ENCODE data around the gene DNM3.

Gene DNM3

DNA sequence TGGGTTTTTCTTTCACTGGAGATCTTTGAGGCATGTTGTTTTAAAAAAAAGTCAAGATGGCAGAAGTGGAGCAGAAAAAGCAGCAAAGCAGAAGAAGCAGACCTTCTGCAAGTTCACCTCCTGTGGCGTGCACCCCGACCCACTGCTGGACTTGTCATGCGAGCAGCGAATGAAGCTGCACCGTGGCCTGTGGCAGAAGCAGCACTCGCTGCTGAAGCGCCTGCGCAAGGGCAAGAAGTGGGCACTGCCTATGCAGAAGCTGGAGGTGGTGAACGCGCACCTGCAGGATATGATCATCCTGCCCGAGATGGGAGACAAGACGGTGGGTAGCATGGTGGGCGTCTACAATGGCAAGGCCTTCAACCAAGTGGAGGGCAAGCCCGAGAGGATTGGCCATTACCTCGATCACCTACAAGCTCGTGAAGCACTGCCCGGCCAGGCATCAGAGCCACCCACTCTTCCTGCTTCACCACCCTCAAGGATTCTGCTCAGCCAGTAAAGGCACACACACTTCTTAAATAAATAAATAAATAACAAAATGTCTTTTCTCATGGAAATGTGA lies 37.8 kb upstream of the DNM3 start:
- Mint-ChIP-seq H3K9me3 (no peaks in the 10 kb centered on the region), H3K4me3 (no peak overlapping the region), H3K36me3 (peaks cover 3% of the 10 kb centered on the region), H3K4me1 (peaks cover 8% of the 10 kb centered on the region), H3K27ac (no peak overlapping the region), H3K27me3 (peaks cover 4% of the 10 kb centered on the region)
- no peak for DNase-seq
- CTCF ChIA-PET = interaction anchor here (1.4 to 7.1 kb wide), 3 partner anchors 14 to 184 kb away, joined by 3 to 183 read pairs (median 19); no protein-coding TSS in a partner anchor

- H3K36me3 Mint-ChIP-seq = peaks cover 2% of the 10 kb centered on the region
- CTCF ChIA-PET = interaction anchor here (0.9 to 1.8 kb wide), 3 partner anchors 42 to 180 kb away, joined by 3 to 5 read pairs (median 4); no protein-coding TSS in a partner anchor
- H3K27ac Mint-ChIP-seq = no peak overlapping the region
- H3K27me3 Mint-ChIP-seq = peaks cover 4% of the 10 kb centered on the region
- no peak for DNase-seq
- peaks cover 8% of the 10 kb centered on the region for H3K4me1 Mint-ChIP-seq
- H3K4me3 Mint-ChIP-seq = no peak overlapping the region
- H3K9me3 Mint-ChIP-seq = no peaks in the 10 kb centered on the region
Observed at GRCh38 chr1:171805395-171806115, 35.7 kb upstream of the DNM3 start.

GRCh38 chr1:171807556-171807955 lies 33.7 kb upstream of the DNM3 start:
- H3K4me1 Mint-ChIP-seq = peaks cover 8% of the 10 kb centered on the region
- DNase-seq = no peak
- H3K9me3 Mint-ChIP-seq = no peaks in the 10 kb centered on the region
- H3K36me3 Mint-ChIP-seq = no peaks in the 10 kb centered on the region
- CTCF ChIA-PET = no interaction called here
- no peak overlapping the region for H3K4me3 Mint-ChIP-seq
- H3K27me3 Mint-ChIP-seq = peaks cover 4% of the 10 kb centered on the region
- H3K27ac Mint-ChIP-seq = no peak overlapping the region

- CTCF ChIA-PET = interaction anchor here (1.2 to 4.0 kb wide), 2 partner anchors 8 to 176 kb away, joined by 3 to 23 read pairs; no protein-coding TSS in a partner anchor
- no peaks in the 10 kb centered on the region for H3K9me3 Mint-ChIP-seq
- H3K4me3 Mint-ChIP-seq = no peak overlapping the region
- H3K36me3 Mint-ChIP-seq = no peaks in the 10 kb centered on the region
- peaks cover 4% of the 10 kb centered on the region for H3K27me3 Mint-ChIP-seq
- H3K4me1 Mint-ChIP-seq = peaks cover 8% of the 10 kb centered on the region
- no peak for DNase-seq
- no peak overlapping the region for H3K27ac Mint-ChIP-seq
Observed at GRCh38 chr1:171809834-171810233, 31.5 kb upstream of the DNM3 start.

GRCh38 chr1:171811672-171812071 lies 29.6 kb upstream of the DNM3 start:
- H3K27me3 Mint-ChIP-seq = peaks cover 1% of the 10 kb centered on the region
- no peak overlapping the region for H3K27ac Mint-ChIP-seq
- H3K4me1 Mint-ChIP-seq = peaks cover under 1% of the 10 kb centered on the region
- CTCF ChIA-PET = interaction anchor here (4.0 kb wide), 1 partner anchor 10 kb away, joined by 23 read pairs; no protein-coding TSS in a partner anchor
- H3K36me3 Mint-ChIP-seq = no peaks in the 10 kb centered on the region
- H3K9me3 Mint-ChIP-seq = no peaks in the 10 kb centered on the region
- DNase-seq = no peak
- H3K4me3 Mint-ChIP-seq = no peak overlapping the region

- no peak overlapping the region for H3K27ac Mint-ChIP-seq
- no peaks in the 10 kb centered on the region for H3K27me3 Mint-ChIP-seq
- no peak overlapping the region for H3K4me3 Mint-ChIP-seq
- CTCF ChIA-PET = no interaction called here
- peaks cover 11% of the 10 kb centered on the region for H3K4me1 Mint-ChIP-seq
- no peaks in the 10 kb centered on the region for H3K9me3 Mint-ChIP-seq
- no peaks in the 10 kb centered on the region for H3K36me3 Mint-ChIP-seq
- DNase-seq = no peak
Observed at GRCh38 chr1:171814692-171815091, 26.6 kb upstream of the DNM3 start.

DNA sequence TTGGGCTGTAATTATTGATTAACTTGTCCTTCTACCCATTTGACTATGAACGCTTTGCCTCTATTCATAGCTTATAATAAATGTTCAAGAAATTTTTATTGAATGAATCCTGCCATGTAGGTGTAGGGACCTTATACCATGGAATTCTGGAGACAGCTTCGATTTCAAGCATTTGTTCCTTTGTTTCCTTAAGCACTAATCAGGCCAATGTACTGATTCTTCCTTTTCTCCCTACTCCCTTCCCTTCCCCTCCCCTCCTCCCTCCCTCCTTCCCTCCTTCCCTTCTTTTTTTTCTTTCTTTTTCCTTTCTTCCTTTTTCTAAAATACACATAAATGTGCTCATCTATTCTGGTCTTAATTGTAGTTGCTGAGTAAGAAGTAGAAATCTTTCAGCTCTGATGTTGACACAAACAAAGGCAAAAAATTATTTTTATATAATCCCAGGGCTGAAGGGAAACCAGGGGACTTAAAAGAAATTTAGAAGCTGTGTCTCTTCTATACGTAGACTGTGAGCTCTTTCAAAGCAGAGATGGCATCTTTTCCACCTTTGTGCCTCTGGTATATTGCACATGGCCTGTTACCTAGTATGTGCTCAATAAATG lies 24.9 kb upstream of the DNM3 start:
- H3K9me3 Mint-ChIP-seq = no peaks in the 10 kb centered on the region
- no peak overlapping the region for H3K27ac Mint-ChIP-seq
- H3K27me3 Mint-ChIP-seq = no peaks in the 10 kb centered on the region
- DNase-seq = no peak
- H3K36me3 Mint-ChIP-seq = no peaks in the 10 kb centered on the region
- CTCF ChIA-PET = interaction anchor here (0.6 to 3.5 kb wide), 3 partner anchors 15 to 169 kb away, joined by 3 to 19 read pairs (median 3); no protein-coding TSS in a partner anchor
- peaks cover 11% of the 10 kb centered on the region for H3K4me1 Mint-ChIP-seq
- no peak overlapping the region for H3K4me3 Mint-ChIP-seq

DNA sequence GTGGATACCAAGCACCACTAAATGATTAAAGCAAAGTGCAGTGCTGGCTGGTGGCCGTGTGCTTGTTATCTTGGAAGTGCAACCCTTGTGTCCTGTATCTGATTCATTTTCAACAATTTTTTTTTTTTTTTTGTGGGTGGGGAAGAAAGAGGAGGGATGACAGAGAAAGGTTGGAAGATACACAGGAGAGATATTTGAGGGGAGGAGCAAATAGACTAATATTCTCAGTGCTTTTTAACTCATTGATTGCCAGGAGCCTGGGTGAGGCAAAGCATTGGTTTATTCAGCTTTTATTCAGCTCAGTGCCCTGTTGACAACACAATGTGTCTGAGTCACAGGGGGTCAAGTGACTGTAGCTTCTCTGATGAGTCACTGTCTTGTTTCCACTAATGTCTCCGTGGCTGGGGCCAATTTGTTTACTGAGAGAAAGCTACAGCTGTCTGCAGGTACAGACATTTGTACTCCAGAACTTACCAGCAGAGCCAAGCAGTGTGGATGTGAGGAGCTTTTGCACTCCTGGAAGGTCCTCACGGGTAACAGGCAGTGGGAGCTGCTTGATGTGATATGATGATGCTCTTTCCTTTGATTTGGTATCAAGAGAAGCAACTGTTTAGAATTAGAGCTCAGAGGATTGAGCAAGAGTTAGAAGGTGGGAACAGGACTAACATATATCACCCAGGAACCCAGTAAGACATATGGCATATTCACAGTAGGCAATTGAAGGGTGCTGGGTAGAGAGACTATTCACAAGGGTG lies 23.6 kb upstream of the DNM3 start:
- H3K27ac Mint-ChIP-seq = no peak overlapping the region
- no peaks in the 10 kb centered on the region for H3K36me3 Mint-ChIP-seq
- peaks cover 11% of the 10 kb centered on the region for H3K4me1 Mint-ChIP-seq
- H3K27me3 Mint-ChIP-seq = no peaks in the 10 kb centered on the region
- H3K9me3 Mint-ChIP-seq = no peaks in the 10 kb centered on the region
- H3K4me3 Mint-ChIP-seq = no peak overlapping the region
- CTCF ChIA-PET = interaction anchor here (0.9 to 3.5 kb wide), 4 partner anchors 16 to 173 kb away, joined by 3 to 19 read pairs (median 3); no protein-coding TSS in a partner anchor
- DNase-seq = peak; percentile 27

DNA sequence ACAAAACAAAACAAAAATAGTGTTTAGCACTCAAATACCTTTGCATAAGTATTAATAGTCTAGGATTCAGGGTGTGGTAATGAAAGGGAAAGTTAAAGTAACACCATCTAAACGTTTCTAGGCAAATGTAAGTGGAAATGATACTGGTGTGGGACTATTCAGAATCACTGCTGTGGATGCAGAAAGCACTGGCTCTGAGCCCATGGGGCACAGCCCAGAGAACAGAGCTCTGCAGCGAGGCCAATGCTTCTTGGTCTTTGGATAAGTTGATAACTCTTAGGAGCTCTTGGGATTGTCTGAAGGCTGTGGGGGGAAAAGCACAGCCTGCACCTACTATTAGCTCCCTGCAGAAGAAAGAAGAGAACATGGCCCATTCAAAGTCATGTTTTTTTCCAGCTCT lies 21.4 kb upstream of the DNM3 start:
- DNase-seq = no peak
- Mint-ChIP-seq H3K4me3 (no peak overlapping the region), H3K36me3 (no peaks in the 10 kb centered on the region), H3K27ac (no peak overlapping the region), H3K27me3 (no peaks in the 10 kb centered on the region), H3K4me1 (peaks cover 11% of the 10 kb centered on the region), H3K9me3 (no peaks in the 10 kb centered on the region)
- CTCF ChIA-PET = interaction anchor here (1.4 kb wide), 1 partner anchor 18 kb away, joined by 5 read pairs; no protein-coding TSS in a partner anchor

GRCh38 chr1:171826973-171827372 lies 14.3 kb upstream of the DNM3 start:
- Mint-ChIP-seq H3K4me1 (no peaks in the 10 kb centered on the region), H3K4me3 (no peak overlapping the region), H3K9me3 (peaks cover 27% of the 10 kb centered on the region), H3K36me3 (peaks cover 5% of the 10 kb centered on the region), H3K27ac (no peak overlapping the region), H3K27me3 (no peaks in the 10 kb centered on the region)
- CTCF ChIA-PET = no interaction called here
- no peak for DNase-seq

DNA sequence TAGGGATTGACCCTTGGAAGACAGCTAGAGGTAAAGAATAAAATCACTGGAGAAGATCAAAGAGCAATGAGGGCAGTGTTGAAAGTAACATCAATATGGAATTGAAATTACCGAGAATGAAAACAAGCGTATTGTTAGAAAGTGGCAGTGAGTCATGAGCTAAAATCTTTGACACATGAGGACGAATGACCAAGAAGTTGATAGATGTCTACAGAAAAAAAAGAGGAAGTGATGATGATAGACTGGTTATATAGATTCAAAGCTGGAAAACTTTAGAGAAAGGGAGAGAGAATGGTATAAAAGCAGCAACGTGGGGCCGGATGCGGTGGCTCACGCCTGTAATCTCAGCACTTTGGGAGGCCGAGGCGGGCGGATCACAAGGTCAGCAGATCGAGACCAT lies 12.5 kb upstream of the DNM3 start:
- no peak overlapping the region for H3K4me3 Mint-ChIP-seq
- H3K9me3 Mint-ChIP-seq = peaks cover 27% of the 10 kb centered on the region
- no peaks in the 10 kb centered on the region for H3K27me3 Mint-ChIP-seq
- DNase-seq = no peak
- H3K36me3 Mint-ChIP-seq = peaks cover 5% of the 10 kb centered on the region
- CTCF ChIA-PET = no interaction called here
- no peak overlapping the region for H3K27ac Mint-ChIP-seq
- no peaks in the 10 kb centered on the region for H3K4me1 Mint-ChIP-seq

- Mint-ChIP-seq H3K9me3 (peaks cover 6% of the 10 kb centered on the region), H3K4me3 (no peak overlapping the region), H3K36me3 (no peaks in the 10 kb centered on the region), H3K27ac (no peak overlapping the region), H3K27me3 (no peaks in the 10 kb centered on the region), H3K4me1 (no peaks in the 10 kb centered on the region)
- CTCF ChIA-PET = interaction anchor here (1.0 to 2.4 kb wide), 2 partner anchors 31 to 153 kb away, joined by 3 to 9 read pairs; no protein-coding TSS in a partner anchor
- no peak for DNase-seq
Observed at GRCh38 chr1:171833091-171833825, 8.0 kb upstream of the DNM3 start.

DNA sequence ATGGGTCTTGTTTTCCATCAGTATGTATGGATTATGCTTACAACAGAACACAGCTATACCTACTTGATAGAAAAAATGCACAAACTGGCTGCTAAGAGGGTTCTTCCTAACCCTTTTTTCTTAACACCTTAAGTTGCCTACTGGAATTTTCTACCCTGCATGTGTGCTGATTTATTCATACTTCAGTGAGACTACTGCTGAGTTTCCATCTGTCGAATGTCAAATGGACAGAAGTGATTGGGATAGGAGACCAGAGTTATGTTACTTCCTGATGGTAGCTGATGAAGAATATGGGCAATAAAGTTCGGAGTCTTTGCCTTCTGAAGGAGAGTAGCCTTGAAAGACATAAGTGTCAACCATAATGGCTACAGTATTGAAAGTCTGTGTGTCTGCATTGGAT lies 6.5 kb upstream of the DNM3 start:
- Mint-ChIP-seq H3K4me1 (no peaks in the 10 kb centered on the region), H3K27me3 (peaks cover 4% of the 10 kb centered on the region), H3K9me3 (no peaks in the 10 kb centered on the region), H3K36me3 (no peaks in the 10 kb centered on the region), H3K27ac (no peak overlapping the region), H3K4me3 (no peak overlapping the region)
- CTCF ChIA-PET = interaction anchor here (2.4 kb wide), 1 partner anchor 33 kb away, joined by 9 read pairs; no protein-coding TSS in a partner anchor
- no peak for DNase-seq

Data from activated naive CD4-positive, alpha-beta T cell treated with anti-CD3 and anti-CD28 coated beads, Interleukin-2, amount 10 ng/mL, durations not matched to agents 7 days and 5 days (primary cell).